K562 treated with DMSO at 1 percent for 48 hours (cell line): Measurements from ENCODE around the gene PATE4. TPM values are rescaled to one million over a fixed set of nuclear protein-coding genes. Genes with fewer than 3 reads are reported as not detected.

ENCODE experiments used
- total RNA-seq: library from RNA; unstranded; fragments of 300-600 nt; gene quantifications from 2 replicates; pipeline ENCODE4 v1.2.3, GENCODE V29; 2022; ENCODE audit warnings: low replicate concordance; ENCODE audit errors: extremely low read depth

PATE4 gene
- not detected in 2 replicates for total RNA-seq

DNA sequence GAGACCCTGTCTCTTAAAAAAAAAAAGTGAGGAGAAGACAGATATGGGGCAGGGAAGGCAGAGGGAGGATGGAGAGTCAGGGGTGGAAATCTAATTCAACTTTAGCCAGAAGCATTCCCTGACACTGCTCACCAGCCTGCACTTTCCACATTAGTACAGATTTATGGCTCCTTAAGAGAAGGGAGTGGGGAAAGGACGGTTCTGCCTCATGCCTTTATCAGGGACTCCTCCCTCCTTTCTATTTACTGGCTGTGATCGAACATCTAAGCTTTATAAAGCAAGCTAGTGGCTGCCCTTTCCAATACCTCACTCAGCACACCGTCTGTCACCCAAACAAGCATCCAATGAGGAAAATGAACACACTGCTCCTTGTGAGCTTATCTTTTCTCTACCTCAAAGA lies at the start of gene PATE4:
TSS of gene PATE4 (plus strand) at position 301 of the 400 bp plus-strand sequence. CDS start at position 345, 44 bp downstream.

GRCh38 chr11:125787827-125788226 lies 45.3 kb upstream of the PATE4 start, which contains the start of gene PATE3:
Gene PATE3, plus strand, starts transcription at chr11:125788127. Its CDS starts 25 bp downstream, at chr11:125788152.

GRCh38 chr11:125887373-125888324 lies 54.5 kb downstream of the PATE4 start, which contains the start of gene HYLS1:
Gene HYLS1, plus strand, starts transcription at chr11:125887668. Its CDS starts 11,701 bp downstream, at chr11:125899369.

Other genes starting within 250 kb of the PATE4 start
- gene STT3A, start 240.5 kb upstream of the PATE4 start, total RNA-seq, result 639 TPM in 1 of 2 replicates, not detected in the other
- not detected in 2 replicates for gene CHEK1, start 208.2 kb upstream of the PATE4 start, total RNA-seq
- not detected in 2 replicates for gene ACRV1, start 152.5 kb upstream of the PATE4 start, total RNA-seq
- not detected in 2 replicates for gene PATE1, start 87.0 kb upstream of the PATE4 start, total RNA-seq
- not detected in 2 replicates for gene PATE2, start 54.5 kb upstream of the PATE4 start, total RNA-seq
- gene PATE3, start 45.2 kb upstream of the PATE4 start, total RNA-seq, result not detected in 2 replicates
- not detected in 2 replicates for gene HYLS1, start 54.4 kb downstream of the PATE4 start, total RNA-seq
- gene PUS3, start 69.9 kb downstream of the PATE4 start, total RNA-seq, result not detected in 2 replicates
- not detected in 2 replicates for gene DDX25, start 71.2 kb downstream of the PATE4 start, total RNA-seq
- gene VSIG10L2, start 112.7 kb downstream of the PATE4 start, total RNA-seq, result not detected in 2 replicates
- gene CDON, start 229.6 kb downstream of the PATE4 start, total RNA-seq, result not detected in 2 replicates